GM12801 (cell line): ENCODE results near the gene LPO.

Experiments
- TF ChIP-seq, protein P1 (sequence below): IDR thresholded peaks from one replicate; pipeline ENCODE4 v1.5.1; 2011; ENCODE audit warnings: control low read depth; ENCODE audit not compliant: insufficient read length; ENCODE audit errors: extremely low read depth

LPO gene

DNA sequence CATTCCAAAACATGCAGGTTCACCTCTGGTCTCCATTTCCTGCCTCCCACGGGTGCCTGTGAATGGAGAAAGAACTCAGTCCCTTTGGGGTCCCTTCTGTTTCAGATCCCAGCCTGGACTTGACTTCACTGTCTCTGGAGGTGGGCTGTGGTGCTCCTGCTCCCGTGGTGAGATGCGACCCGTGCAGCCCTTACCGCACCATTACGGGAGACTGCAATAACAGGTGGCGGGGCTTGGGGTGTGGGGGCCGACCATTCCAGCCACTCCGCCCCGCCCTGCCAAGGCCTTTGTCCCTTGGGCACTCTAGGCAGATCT, 10.5 kb downstream of the LPO start:
- TF ChIP-seq, protein P1, sequence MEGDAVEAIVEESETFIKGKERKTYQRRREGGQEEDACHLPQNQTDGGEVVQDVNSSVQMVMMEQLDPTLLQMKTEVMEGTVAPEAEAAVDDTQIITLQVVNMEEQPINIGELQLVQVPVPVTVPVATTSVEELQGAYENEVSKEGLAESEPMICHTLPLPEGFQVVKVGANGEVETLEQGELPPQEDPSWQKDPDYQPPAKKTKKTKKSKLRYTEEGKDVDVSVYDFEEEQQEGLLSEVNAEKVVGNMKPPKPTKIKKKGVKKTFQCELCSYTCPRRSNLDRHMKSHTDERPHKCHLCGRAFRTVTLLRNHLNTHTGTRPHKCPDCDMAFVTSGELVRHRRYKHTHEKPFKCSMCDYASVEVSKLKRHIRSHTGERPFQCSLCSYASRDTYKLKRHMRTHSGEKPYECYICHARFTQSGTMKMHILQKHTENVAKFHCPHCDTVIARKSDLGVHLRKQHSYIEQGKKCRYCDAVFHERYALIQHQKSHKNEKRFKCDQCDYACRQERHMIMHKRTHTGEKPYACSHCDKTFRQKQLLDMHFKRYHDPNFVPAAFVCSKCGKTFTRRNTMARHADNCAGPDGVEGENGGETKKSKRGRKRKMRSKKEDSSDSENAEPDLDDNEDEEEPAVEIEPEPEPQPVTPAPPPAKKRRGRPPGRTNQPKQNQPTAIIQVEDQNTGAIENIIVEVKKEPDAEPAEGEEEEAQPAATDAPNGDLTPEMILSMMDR = no peak

DNA sequence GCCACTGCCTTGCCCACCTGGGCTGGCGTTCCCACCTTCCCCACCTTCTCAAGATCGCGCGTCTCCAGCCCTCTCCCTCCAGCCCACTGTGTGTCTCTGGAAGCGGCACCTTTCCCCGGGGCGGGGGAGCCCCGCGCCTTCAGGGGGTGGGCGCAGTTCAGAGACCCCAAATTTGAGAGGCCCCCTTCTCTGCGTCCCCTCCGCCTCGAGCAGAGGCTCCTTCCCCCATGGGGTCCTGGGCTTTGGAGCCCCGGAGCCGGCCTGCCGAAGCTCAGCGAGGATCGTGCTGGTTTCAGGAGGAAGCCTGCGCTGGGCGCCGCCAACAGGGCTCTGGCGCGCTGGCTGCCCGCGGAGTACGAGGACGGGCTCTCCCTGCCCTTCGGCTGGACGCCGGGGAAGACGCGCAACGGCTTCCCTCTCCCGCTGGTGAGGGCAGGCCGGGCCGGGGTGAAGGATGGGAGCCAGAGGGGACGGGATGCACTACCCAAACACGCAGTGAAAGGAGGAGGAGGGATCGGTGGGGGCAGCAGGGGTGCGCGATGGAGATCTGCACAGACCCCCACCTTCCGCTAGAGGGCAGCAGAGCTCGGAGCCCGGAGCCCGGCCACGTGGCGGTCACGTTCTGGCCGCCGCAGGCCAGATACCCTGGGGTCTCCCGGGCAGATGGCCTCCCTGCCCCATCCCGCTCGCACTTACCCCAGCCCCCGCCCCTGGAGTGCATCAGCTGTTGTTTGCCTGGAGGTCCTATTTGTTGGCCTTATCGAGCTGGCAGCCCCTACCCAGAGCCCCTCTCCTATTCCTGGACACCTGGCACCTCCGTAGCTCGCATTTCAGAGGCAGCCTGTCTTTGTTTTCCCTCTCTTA, 11.1 kb downstream of the LPO start:
- TF ChIP-seq, protein P1 = no peak

DNA sequence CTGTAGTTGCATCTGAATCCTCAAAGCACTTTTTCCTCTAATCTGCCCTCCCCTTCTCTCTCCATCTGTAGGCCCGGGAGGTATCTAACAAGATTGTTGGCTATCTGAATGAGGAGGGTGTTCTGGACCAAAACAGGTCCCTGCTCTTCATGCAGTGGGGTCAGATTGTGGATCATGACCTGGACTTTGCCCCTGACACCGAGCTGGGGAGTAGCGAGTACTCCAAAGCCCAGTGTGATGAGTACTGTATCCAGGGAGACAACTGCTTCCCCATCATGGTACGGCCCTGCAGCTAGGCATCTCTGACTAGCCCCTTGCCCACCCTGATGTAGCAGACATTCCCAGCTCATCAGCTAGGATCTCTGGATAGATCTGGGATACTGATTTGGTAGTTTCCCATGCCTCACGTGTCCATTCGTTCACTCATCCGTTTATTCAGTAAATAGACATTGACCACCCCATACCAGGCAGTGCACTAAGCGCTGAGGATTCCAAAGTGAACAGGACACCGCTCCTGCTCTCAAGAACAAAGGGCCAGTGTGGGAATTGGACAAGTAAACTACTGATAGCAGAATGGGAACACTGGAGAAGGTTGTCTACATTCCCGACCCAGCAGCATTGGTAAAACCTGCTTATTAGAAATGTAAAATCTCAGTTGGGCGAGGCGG, 12.1 kb downstream of the LPO start:
- TF ChIP-seq, protein P1 = no peak

DNA sequence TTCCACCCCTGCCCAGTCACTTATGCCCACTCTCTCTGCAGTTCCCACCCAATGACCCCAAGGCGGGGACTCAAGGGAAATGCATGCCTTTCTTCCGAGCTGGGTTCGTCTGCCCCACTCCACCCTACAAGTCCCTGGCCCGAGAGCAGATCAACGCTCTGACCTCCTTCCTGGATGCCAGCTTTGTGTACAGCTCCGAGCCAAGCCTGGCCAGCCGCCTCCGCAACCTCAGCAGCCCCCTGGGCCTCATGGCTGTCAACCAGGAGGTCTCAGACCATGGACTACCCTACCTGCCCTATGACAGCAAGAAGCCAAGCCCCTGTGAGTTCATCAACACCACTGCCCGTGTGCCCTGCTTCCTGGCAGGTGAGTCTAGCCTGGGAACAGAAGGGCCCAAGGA, 13.8 kb downstream of the LPO start:
- TF ChIP-seq, protein P1 = no peak

DNA sequence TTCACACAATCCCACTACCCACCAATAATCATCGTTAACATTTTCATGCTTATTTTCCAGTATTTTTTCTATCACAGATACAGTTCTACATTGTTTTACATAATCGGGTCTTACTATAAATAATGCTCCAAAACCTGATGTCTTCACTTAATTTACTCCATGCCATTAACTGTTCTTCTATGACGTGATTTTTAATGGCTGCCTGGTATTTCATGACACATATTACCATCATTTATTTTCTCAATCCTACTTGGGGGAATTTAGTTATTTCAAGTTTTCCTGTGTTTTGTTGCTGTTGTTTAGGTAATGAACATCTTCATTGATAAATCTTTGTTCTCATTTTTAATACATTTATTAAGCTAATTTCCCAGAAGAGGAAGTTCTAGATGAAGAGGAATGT, 14.7 kb downstream of the LPO start:
- TF ChIP-seq, protein P1 = no peak

DNA sequence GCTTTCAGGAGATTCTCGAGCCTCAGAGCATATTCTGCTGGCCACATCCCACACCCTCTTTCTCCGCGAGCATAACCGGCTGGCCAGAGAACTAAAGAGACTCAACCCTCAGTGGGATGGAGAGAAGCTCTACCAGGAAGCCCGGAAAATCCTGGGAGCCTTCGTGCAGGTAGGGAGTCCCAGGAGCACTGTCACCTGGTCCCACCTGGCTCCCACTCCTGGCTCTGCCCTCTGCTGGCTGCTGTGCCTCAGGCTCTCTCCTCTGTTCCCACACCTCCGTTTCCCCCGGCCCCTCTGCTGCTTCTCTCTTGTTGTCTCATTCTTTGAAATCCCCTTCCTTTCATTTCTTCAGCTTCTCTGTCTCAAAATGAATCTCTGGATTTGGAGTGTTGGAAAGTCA, 16.4 kb downstream of the LPO start:
- TF ChIP-seq, protein P1 = no peak

DNA sequence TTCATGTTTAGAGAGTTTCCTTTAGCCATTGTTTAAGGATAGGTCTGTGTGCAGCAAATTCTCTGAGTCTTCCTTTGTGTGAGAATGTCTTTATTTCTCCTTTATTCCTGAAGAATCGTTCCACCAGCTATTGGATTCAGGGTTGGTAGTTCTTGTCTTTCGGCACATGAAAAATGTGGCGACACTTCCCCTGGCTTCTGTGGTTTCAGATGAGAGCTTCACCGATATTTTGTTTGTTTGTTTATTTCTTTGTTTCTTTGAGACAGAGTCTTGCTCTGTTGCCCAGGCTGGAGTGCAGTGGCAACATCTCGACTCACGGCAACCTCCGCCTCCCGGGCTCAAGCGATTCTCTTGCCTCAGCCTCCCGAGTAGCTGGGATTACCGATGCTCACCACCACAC, 23.8 kb downstream of the LPO start:
- TF ChIP-seq, protein P1 = no peak
